ENCODE data around the gene SULT1A2. TPM values are rescaled to one million over a fixed set of nuclear protein-coding genes. Genes with fewer than 3 reads are reported as not detected.
"Not testable (repeated sequence)": the region's sequence is repeated elsewhere in the genome, so short reads cannot be mapped to it uniquely, and the experiment has no call there.

The SULT1A2 gene
- total RNA-seq, 1 donor from 2014 or later: 0.23 TPM

DNA sequence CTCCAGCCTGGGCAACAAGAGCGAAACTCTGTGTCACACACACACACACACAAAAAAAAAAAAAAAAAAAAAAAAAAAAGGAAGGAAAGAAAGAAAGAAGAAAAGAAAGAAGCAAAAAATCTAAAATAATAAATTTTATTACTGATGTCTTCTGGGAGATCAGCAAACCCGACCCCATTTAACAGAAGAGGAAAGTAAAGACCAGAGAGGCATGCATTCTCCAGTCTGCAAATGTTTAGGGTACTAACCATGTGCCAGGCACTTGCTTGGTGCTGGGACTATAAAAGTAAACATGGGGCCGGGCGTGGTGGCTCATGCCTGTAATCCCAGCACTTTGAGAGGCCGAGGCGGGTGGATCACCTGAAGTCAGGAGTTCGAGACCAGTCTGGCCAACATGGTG is 50.9 kb downstream of the SULT1A2 start:
- H3K4me3 Mint-ChIP-seq; H3K27ac Mint-ChIP-seq; H3K36me3 Mint-ChIP-seq (ENCODE audit: low read depth); intact Hi-C loops (cut with micrococcal nuclease); H3K9me3 Mint-ChIP-seq; DNase-seq; H3K4me1 Mint-ChIP-seq; H3K27me3 Mint-ChIP-seq: not testable (repeated sequence)

- Mint-ChIP-seq H3K27me3 (peaks cover 9% of the 10 kb centered on the region), H3K4me3 (no peak overlapping the region), H3K36me3 (ENCODE audit: low read depth) (no peaks in the 10 kb centered on the region), H3K27ac (no peak overlapping the region), H3K9me3 (no peaks in the 10 kb centered on the region), H3K4me1 (peaks cover 11% of the 10 kb centered on the region)
- DNase-seq: no peak
- intact Hi-C loops (cut with micrococcal nuclease): no loop called here
Measured at GRCh38 chr16:28544998-28545397, 51.9 kb downstream of the SULT1A2 start.

GRCh38 chr16:28543072-28543471 is 53.8 kb downstream of the SULT1A2 start:
- Mint-ChIP-seq H3K36me3 (ENCODE audit: low read depth) (no peaks in the 10 kb centered on the region), H3K4me3 (no peak overlapping the region), H3K27ac (no peak overlapping the region), H3K4me1 (peaks cover 5% of the 10 kb centered on the region), H3K9me3 (no peaks in the 10 kb centered on the region), H3K27me3 (peaks cover 6% of the 10 kb centered on the region)
- DNase-seq: no peak
- intact Hi-C loops (cut with micrococcal nuclease): no loop called here

DNA sequence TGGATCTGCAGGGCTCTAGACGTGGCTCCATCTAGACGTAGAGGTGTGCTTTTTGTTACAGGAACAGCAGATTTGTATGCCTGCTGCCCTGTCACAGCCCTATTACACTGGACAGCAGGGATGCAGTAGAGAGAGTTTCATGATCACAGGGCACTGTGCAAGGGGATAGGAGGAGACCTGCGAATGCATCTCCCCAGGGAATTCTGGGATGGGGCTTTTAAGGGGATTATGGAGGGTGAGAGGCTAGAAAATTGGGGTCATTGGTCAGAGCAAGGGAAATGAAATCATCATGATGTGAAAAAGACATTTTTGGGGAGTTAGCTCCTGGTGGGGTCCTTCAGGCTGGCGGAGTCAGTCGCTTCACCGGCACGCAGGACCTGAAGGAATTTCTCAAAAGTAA is 54.2 kb downstream of the SULT1A2 start:
- no peak for DNase-seq
- H3K9me3 Mint-ChIP-seq: no peaks in the 10 kb centered on the region
- intact Hi-C loops (cut with micrococcal nuclease): no loop called here
- no peak overlapping the region for H3K27ac Mint-ChIP-seq
- H3K36me3 Mint-ChIP-seq (ENCODE audit: low read depth): no peaks in the 10 kb centered on the region
- peaks cover 3% of the 10 kb centered on the region for H3K27me3 Mint-ChIP-seq
- H3K4me1 Mint-ChIP-seq: peaks cover 7% of the 10 kb centered on the region
- H3K4me3 Mint-ChIP-seq: no peak overlapping the region

Other genes with a start within 250 kb of the SULT1A2 start
- gene NPIPB6, start 233.5 kb downstream of the SULT1A2 start, total RNA-seq: 3.0 and 3.2 TPM in 2 replicates
- 174 and 212 TPM in 2 replicates for gene EIF3CL, start 193.2 kb downstream of the SULT1A2 start, total RNA-seq
- gene NPIPB7, start 124.7 kb downstream of the SULT1A2 start, total RNA-seq: not detected in 2 replicates
- 26.1 and 27.7 TPM in 2 replicates for gene CLN3, start 105.0 kb downstream of the SULT1A2 start, total RNA-seq
- gene APOBR, start 102.4 kb downstream of the SULT1A2 start, total RNA-seq: 4.0 and 4.1 TPM in 2 replicates
- gene IL27, start 90.2 kb downstream of the SULT1A2 start, total RNA-seq: not detected in 2 replicates
- gene NUPR1, start 58.1 kb downstream of the SULT1A2 start, total RNA-seq: not detected in 2 replicates
- 33.6 and 42.5 TPM in 2 replicates for gene SGF29, start 43.1 kb downstream of the SULT1A2 start, total RNA-seq
- gene SULT1A1, start 13.0 kb upstream of the SULT1A2 start, total RNA-seq: 9.4 and 12.1 TPM in 2 replicates
- 1.3 and 2.4 TPM in 2 replicates for gene NPIPB8, start 41.0 kb upstream of the SULT1A2 start, total RNA-seq
- 1,266 and 1,275 TPM in 2 replicates for gene EIF3C, start 114.4 kb upstream of the SULT1A2 start, total RNA-seq
- 3.1 and 3.6 TPM in 2 replicates for gene NPIPB9, start 154.7 kb upstream of the SULT1A2 start, total RNA-seq
- 299 and 321 TPM in 2 replicates for gene ATXN2L, start 225.9 kb upstream of the SULT1A2 start, total RNA-seq
- gene TUFM, start 249.3 kb upstream of the SULT1A2 start, total RNA-seq: 276 and 279 TPM in 2 replicates